Parathyroid adenoma (tissue), 2 donors: ENCODE data around the gene CACNG6.
A peak's percentile ranks its signal among the peaks of the same experiment; 100 is the strongest.

Experiments used
- H2AFZ ChIP-seq: fragments of 300-600 bp; sonication (generic); one replicate; pipeline ENCODE4 v1.7.0; 2017; ENCODE audit warnings: antibody characterized with exemption, mild to moderate bottlenecking
- H3K27ac ChIP-seq: fragments of 300-600 bp; sonication (generic); one replicate; pipeline ENCODE4 v1.7.0; 2017
- H3K27me3 ChIP-seq: fragments of 300-600 bp; sonication (generic); one replicate; pipeline ENCODE4 v1.7.0; 2017; ENCODE audit warnings: low read length; ENCODE audit not compliant: control insufficient read depth, insufficient read depth
- H3K36me3 ChIP-seq: fragments of 300-600 bp; sonication (generic); one replicate; pipeline ENCODE4 v1.7.0; 2017; ENCODE audit warnings: low read length; ENCODE audit not compliant: control insufficient read depth, insufficient read depth
- H3K4me1 ChIP-seq: fragments of 300-600 bp; sonication (generic); one replicate; pipeline ENCODE4 v1.7.0; 2017; ENCODE audit warnings: control low read depth
- H3K4me2 ChIP-seq: fragments of 300-600 bp; sonication (generic); one replicate; pipeline ENCODE4 v1.7.0; 2017; ENCODE audit warnings: low read length
- H3K4me3 ChIP-seq: fragments of 300-600 bp; sonication (generic); one replicate; pipeline ENCODE4 v1.7.0; 2017; ENCODE audit warnings: low read depth, low read length
- H3K79me2 ChIP-seq: fragments of 300-600 bp; sonication (generic); one replicate; pipeline ENCODE4 v1.7.0; 2017; ENCODE audit warnings: control low read depth
- H3K9ac ChIP-seq: fragments of 300-600 bp; sonication (generic); one replicate; pipeline ENCODE4 v1.7.0; 2017; ENCODE audit warnings: mild to moderate bottlenecking
- H3K9me3 ChIP-seq: fragments of 300-600 bp; sonication (generic); one replicate; pipeline ENCODE4 v1.7.0; 2017; ENCODE audit warnings: low read length; ENCODE audit not compliant: control insufficient read depth
- TF ChIP-seq, protein P1 (sequence below): fragments of 300-600 bp; sonication (generic); IDR thresholded peaks from one replicate; pipeline ENCODE4 v1.7.0; 2017; ENCODE audit warnings: antibody characterized with exemption, mild to moderate bottlenecking
- donor health status: primary hyperparathyroidism.

The CACNG6 gene, protein sequence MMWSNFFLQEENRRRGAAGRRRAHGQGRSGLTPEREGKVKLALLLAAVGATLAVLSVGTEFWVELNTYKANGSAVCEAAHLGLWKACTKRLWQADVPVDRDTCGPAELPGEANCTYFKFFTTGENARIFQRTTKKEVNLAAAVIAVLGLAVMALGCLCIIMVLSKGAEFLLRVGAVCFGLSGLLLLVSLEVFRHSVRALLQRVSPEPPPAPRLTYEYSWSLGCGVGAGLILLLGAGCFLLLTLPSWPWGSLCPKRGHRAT

DNA sequence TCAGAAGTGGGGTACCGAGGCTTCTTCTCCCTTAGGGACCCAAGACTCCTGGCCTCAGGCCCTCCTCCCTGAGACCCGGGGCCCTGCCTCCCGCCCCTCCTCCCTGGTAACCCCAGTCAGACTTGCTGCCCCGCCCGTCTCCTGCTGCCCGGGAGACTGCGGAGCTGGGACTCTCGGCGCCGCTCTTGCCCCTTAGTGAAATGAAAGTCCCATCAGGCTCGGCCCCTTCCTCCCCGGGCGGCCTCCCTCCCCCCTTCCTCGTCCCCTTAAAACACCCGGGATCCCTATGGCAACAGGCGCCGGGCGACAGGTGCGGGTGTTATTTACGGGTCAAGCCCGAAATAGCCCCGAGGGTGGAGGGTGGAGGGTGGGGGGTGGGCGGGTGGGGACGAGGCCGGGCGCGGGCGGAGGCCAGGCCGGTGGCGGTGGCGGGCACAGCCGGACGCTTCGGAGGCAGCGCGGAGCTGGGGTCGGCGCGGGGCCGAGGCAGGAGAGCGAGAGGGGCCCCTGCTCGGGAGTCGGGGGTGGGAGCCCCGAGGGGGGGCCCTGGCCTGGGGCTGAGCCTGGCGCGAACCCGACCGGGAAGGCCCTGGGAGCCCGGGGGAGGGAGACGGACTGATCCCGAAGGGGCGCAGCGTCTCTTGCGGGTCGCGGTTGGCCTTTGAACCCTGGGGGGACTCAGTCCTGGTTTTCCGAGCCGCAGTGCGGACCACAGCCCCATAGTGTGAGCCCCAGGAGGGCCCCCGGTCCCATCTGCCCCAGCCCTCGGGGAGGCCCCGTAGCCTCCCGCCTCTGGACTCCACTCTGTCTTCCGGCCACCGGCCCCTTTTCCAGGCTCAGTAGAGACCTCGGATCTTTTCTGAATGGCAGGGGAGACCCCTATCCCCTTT lies at the start of gene CACNG6:
CACNG6 (plus strand) TSS at position 414 of the 890 bp plus-strand sequence. CDS start 1,241 bp downstream, outside the sequence.
- H3K36me3 ChIP-seq, result no peaks in the 10 kb centered on the region
- peak within 1 kb of the TSS; percentile 62 for H3K4me2 ChIP-seq
- H3K27me3 ChIP-seq, result peaks cover 13% of the 10 kb centered on the region
- H3K4me3 ChIP-seq, result peak within 1 kb of the TSS; percentile 47
- H3K9me3 ChIP-seq, result no peaks in the 10 kb centered on the region
- H3K9ac ChIP-seq, result no peak within 1 kb of the TSS
- H3K79me2 ChIP-seq, result no peaks in the 10 kb centered on the region
- H3K27ac ChIP-seq, result no peak within 1 kb of the TSS
- TF ChIP-seq, protein P1, sequence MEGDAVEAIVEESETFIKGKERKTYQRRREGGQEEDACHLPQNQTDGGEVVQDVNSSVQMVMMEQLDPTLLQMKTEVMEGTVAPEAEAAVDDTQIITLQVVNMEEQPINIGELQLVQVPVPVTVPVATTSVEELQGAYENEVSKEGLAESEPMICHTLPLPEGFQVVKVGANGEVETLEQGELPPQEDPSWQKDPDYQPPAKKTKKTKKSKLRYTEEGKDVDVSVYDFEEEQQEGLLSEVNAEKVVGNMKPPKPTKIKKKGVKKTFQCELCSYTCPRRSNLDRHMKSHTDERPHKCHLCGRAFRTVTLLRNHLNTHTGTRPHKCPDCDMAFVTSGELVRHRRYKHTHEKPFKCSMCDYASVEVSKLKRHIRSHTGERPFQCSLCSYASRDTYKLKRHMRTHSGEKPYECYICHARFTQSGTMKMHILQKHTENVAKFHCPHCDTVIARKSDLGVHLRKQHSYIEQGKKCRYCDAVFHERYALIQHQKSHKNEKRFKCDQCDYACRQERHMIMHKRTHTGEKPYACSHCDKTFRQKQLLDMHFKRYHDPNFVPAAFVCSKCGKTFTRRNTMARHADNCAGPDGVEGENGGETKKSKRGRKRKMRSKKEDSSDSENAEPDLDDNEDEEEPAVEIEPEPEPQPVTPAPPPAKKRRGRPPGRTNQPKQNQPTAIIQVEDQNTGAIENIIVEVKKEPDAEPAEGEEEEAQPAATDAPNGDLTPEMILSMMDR, result no peak
- H3K4me1 ChIP-seq, result peaks cover 3% of the 10 kb centered on the region
- peak within 1 kb of the TSS; percentile 97 for H2AFZ ChIP-seq

DNA sequence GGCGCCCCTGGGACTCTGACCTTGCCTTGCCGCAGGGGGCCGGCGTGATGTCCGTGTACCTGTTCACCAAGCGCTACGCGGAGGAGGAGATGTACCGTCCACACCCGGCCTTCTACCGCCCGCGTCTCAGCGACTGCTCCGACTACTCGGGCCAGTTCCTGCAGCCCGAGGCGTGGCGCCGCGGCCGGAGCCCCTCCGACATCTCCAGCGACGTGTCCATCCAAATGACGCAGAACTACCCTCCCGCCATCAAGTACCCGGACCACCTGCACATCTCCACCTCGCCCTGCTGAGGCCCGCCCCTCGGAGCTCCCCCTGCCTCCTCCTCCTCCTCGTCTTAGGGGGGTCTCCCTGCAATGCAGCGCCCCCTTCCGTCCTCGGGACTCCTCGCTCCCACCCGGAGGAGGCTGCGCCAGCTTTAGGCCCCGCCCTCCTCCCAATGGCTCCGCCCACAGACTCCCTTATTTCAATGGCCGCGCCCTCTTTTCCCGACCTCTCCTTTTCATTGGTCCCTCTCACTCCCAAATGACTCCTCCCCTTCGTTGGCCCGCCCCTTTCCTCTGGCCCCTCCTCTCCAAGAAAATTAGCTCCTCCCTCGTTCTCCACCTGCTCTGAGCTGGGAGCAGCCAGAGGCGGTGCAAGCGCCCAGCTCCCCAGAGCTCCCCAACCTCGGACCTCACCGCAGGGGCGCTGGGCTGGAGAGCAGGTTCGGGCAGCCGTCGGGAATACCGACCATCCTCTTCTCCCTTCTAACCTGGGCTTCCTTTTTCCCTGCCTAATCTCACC lies 49.2 kb upstream of the CACNG6 start:
- no peaks in the 10 kb centered on the region for H3K36me3 ChIP-seq
- H3K27me3 ChIP-seq, result peaks cover 11% of the 10 kb centered on the region
- H3K4me1 ChIP-seq, result no peaks in the 10 kb centered on the region
- H3K4me2 ChIP-seq, result no peak overlapping the region
- no peak overlapping the region for H2AFZ ChIP-seq
- no peak overlapping the region for H3K4me3 ChIP-seq
- TF ChIP-seq, protein P1, result no peak
- no peak overlapping the region for H3K9ac ChIP-seq
- no peak overlapping the region for H3K27ac ChIP-seq
- H3K79me2 ChIP-seq, result no peaks in the 10 kb centered on the region
- H3K9me3 ChIP-seq, result no peaks in the 10 kb centered on the region

GRCh38 chr19:53944416-53944815 lies 47.0 kb upstream of the CACNG6 start:
- TF ChIP-seq, protein P1, result no peak
- H3K4me2 ChIP-seq, result no peak overlapping the region
- no peak overlapping the region for H3K9ac ChIP-seq
- peaks cover 11% of the 10 kb centered on the region for H3K27me3 ChIP-seq
- H3K4me3 ChIP-seq, result no peak overlapping the region
- no peaks in the 10 kb centered on the region for H3K4me1 ChIP-seq
- H3K79me2 ChIP-seq, result no peaks in the 10 kb centered on the region
- H3K36me3 ChIP-seq, result no peaks in the 10 kb centered on the region
- no peak overlapping the region for H3K27ac ChIP-seq
- no peak overlapping the region for H2AFZ ChIP-seq
- H3K9me3 ChIP-seq, result no peaks in the 10 kb centered on the region

DNA sequence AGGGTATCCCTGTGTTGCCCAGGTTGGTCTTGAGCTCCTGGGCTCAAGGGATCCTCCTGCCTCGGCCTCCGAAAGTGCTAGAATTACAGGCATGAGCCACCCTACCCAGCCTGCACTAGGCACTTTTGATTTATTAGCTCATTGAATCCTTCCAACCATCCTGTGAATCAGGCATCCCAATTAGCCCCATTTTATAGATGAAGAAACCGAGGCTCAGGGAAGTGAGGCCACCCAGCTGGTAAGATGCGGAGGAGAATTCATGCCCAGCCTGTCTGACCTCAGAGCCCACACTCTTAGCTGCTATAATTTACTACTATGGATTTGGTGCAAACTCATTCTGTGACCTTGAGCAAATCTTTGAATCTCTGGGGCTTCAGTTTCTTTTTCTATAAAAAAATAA lies 46.5 kb upstream of the CACNG6 start:
- TF ChIP-seq, protein P1, result no peak

More for the DNA sequence above, 46.5 kb upstream of the CACNG6 start:
- Histone ChIP-seq H3K4me3 (no peak overlapping the region), H3K79me2 (no peaks in the 10 kb centered on the region), H2AFZ (no peak overlapping the region), H3K4me2 (no peak overlapping the region), H3K4me1 (no peaks in the 10 kb centered on the region), H3K9me3 (no peaks in the 10 kb centered on the region), H3K36me3 (no peaks in the 10 kb centered on the region), H3K9ac (no peak overlapping the region), H3K27me3 (peaks cover 11% of the 10 kb centered on the region), H3K27ac (no peak overlapping the region)
